ENCODE measurements around the gene GOLIM4.

DNA sequence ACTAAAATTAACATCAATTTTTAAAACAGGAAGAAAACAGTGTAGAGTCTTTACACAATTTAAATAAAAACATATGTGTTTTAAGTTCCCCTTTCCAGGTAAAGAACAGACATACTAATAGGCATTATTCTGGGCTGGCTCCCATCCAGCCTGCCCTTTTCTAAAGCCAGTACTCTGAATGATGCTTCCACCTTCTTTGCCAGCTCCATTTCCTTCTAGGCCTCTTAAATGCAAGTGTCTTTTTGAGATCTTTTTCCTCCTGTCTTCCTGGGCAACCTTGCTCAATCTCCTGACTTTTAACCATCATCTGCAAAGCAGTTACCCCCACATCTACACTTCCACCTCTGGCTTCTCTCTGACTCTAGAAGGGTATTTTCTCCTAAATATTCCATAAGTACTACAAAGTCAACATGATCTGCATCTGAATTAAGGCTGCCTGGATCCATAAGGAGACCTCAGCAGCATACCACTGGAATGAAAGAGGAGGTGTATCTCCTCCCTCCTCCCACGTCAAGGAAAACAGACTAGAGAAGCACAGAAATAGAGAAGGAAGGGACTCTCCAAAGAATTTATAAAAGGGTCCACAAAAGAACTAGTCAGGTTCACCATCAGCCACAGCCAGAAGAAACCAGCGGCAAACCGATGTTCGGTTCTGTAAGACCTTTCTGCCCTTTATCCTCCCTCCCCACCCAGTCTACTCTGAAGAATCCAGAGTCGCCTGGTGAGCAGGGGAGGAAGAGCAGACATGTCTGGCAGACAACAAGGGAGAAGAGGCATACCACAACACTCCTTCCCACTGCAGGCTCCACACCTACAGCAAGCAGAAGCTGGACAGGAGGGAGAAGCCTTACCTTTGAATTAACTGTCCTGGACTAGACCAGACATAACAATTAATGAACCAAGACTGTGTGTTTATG is 47.1 kb downstream of the GOLIM4 start:
- TF ChIP-seq, protein P1, sequence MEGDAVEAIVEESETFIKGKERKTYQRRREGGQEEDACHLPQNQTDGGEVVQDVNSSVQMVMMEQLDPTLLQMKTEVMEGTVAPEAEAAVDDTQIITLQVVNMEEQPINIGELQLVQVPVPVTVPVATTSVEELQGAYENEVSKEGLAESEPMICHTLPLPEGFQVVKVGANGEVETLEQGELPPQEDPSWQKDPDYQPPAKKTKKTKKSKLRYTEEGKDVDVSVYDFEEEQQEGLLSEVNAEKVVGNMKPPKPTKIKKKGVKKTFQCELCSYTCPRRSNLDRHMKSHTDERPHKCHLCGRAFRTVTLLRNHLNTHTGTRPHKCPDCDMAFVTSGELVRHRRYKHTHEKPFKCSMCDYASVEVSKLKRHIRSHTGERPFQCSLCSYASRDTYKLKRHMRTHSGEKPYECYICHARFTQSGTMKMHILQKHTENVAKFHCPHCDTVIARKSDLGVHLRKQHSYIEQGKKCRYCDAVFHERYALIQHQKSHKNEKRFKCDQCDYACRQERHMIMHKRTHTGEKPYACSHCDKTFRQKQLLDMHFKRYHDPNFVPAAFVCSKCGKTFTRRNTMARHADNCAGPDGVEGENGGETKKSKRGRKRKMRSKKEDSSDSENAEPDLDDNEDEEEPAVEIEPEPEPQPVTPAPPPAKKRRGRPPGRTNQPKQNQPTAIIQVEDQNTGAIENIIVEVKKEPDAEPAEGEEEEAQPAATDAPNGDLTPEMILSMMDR (conservative IDR thresholded peaks at IDR 0.05 in 1 of 2, IDR thresholded peaks at IDR 0.05 in 1 of 2; ENCODE audit: low read depth in 1 of 2, low read length in 2 of 2), result no peak
- no peak for TF ChIP-seq EZH2 (IDR thresholded peaks at IDR 0.05; ENCODE audit: low read length, missing control alignments)
